Measurements from ENCODE around the gene TIMM44.
A peak's percentile ranks its signal among the peaks of the same experiment; 100 is the strongest.

Gene TIMM44

DNA sequence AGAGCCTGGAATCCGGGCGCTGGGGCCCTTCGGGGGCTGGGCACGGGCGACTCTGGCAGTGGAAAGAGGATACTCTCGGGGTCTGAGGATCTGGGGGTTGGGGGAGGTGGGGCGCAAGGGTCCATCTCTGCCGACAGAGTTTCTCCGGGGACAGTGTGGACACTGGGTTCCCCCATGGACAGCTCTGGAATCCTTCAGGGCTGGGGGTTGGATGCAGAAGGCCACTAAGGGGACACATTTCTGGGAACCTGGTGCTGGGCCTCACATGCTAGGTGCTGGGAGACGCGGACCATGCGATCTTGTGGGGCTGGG lies 26.6 kb downstream of the TIMM44 start:
- TF ChIP-seq, protein P1, sequence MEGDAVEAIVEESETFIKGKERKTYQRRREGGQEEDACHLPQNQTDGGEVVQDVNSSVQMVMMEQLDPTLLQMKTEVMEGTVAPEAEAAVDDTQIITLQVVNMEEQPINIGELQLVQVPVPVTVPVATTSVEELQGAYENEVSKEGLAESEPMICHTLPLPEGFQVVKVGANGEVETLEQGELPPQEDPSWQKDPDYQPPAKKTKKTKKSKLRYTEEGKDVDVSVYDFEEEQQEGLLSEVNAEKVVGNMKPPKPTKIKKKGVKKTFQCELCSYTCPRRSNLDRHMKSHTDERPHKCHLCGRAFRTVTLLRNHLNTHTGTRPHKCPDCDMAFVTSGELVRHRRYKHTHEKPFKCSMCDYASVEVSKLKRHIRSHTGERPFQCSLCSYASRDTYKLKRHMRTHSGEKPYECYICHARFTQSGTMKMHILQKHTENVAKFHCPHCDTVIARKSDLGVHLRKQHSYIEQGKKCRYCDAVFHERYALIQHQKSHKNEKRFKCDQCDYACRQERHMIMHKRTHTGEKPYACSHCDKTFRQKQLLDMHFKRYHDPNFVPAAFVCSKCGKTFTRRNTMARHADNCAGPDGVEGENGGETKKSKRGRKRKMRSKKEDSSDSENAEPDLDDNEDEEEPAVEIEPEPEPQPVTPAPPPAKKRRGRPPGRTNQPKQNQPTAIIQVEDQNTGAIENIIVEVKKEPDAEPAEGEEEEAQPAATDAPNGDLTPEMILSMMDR (IDR thresholded peaks at IDR 0.05), result no peak
- Histone ChIP-seq H3K27me3 (peaks cover 0 to 63% of the 10 kb centered on the region in 2 donors), H3K27ac (peak overlapping the region; percentile 42 to 59), H3K9me3 (no peaks in the 10 kb centered on the region), H3K4me3 (peak overlapping the region; percentile 34 to 52), H3K4me1 (peaks cover under 1 to 56% (median 49%) of the 10 kb centered on the region in 4 donors), H3K36me3 (peaks cover 10 to 22% (median 16%) of the 10 kb centered on the region in 3 donors)
- intact Hi-C loops (cut with DNase I; ENCODE audit: low total_unique reads), result loop anchor here (5.0 kb wide), 1 partner anchor 85 kb away; no protein-coding TSS in a partner anchor
- no peak for DNase-seq

DNA sequence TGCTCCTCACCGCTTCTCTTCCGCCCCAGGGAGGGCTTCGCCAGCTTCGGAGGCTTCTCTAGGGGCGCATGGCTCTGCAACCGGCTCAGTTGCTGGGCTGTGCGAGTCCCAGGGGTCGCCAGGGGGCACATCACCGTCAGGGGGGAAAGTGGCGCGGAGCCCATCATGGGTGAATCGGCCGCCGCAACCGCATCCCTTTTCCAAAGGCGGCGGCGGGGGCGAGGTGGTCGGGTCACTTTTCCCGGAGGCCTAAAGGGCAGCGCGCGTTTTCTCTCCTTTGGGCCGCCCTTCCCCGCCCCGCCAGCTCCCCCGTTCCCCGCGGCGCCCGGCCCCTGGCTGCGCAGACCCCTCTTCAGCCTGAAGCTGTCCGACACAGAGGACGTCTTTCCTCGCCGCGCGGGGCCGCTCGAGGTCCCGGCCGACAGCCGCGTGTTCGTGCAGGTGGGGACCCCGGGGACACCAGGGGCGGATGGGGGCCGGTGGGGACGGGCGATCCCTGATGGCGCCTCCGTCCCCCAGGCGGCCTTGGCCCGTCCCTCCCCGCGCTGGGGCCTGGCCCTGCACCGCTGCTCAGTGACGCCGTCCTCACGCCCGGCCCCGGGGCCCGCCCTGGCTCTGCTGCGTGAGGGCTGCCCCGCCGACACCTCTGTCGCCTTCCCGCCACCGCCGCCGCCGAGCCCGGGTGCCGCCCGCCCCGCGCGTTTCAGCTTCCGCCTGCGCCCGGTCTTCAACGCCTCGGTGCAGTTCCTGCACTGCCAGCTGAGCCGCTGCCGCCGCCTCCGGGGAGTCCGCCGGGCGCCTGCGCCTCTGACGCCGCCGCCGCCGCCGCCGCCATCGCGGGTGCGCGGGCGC lies 27.1 kb downstream of the TIMM44 start:
- peak overlapping the region in 1 of 2 donors; percentile 42 for H3K27ac ChIP-seq
- H3K9me3 ChIP-seq, result no peaks in the 10 kb centered on the region
- peaks cover 0 to 64% of the 10 kb centered on the region in 2 donors for H3K27me3 ChIP-seq
- DNase-seq, result no peak
- peak overlapping the region; percentile 34 to 52 for H3K4me3 ChIP-seq
- TF ChIP-seq, protein P1 (IDR thresholded peaks at IDR 0.05), result no peak
- peaks cover 0 to 50% (median 44%) of the 10 kb centered on the region in 4 donors for H3K4me1 ChIP-seq
- intact Hi-C loops (cut with DNase I; ENCODE audit: low total_unique reads), result loop anchor here (5.0 kb wide), 1 partner anchor 86 kb away; no protein-coding TSS in a partner anchor
- peaks cover 16 to 24% (median 19%) of the 10 kb centered on the region in 3 donors for H3K36me3 ChIP-seq

DNA sequence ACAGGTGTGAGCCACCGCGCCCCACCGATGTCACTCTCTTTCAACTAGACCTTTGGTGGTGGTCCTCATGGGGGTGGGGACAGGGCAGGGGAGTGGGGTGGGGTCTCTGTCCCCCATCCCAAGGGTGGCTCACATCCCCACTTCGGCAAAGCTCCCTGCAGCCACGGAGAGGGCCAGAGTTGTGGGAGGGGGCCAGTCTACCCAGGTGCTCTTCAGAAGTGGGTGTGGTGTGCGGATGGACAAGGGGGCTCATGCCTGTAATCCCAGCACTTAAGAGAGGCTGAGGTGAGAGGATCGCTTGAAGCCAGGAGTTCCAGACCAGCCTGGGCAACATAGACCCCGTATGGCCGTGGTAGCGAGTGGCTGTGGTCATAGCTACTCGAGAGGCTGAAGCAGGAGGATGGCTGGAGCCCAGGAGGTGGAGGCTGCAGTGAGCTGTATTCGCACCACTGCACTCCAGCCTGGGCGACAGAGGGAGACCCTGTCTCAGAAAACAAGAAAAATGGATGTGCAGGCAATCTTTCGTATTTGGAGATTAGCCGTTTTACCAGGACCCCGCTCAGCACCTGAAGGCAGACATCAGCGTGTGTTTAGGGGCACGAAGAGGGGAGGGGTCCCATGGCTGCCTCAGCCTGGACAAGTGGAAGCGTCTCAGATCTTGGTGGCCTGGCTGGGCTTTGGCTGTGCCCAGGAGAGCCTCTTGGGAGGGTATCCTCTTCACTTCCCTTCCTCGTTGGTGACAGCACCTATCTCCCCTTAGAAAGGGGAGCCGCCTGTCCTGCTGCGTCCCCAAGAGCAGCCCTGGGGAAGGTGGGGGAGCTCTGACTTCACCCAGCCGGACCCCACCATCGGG lies 28.0 kb downstream of the TIMM44 start:
- Histone ChIP-seq H3K4me3 (peak overlapping the region in 1 of 2 donors; percentile 52), H3K9me3 (no peaks in the 10 kb centered on the region), H3K27ac (peak overlapping the region in 1 of 2 donors; percentile 42), H3K27me3 (peaks cover 0 to 69% of the 10 kb centered on the region in 2 donors), H3K4me1 (peaks cover 0 to 45% (median 40%) of the 10 kb centered on the region in 4 donors), H3K36me3 (peaks cover 25 to 32% (median 28%) of the 10 kb centered on the region in 3 donors)
- no peak for DNase-seq
- intact Hi-C loops (cut with DNase I; ENCODE audit: low total_unique reads), result loop anchor here (5.0 kb wide), 1 partner anchor 87 kb away; no protein-coding TSS in a partner anchor
- TF ChIP-seq, protein P1 (IDR thresholded peaks at IDR 0.05), result no peak

DNA sequence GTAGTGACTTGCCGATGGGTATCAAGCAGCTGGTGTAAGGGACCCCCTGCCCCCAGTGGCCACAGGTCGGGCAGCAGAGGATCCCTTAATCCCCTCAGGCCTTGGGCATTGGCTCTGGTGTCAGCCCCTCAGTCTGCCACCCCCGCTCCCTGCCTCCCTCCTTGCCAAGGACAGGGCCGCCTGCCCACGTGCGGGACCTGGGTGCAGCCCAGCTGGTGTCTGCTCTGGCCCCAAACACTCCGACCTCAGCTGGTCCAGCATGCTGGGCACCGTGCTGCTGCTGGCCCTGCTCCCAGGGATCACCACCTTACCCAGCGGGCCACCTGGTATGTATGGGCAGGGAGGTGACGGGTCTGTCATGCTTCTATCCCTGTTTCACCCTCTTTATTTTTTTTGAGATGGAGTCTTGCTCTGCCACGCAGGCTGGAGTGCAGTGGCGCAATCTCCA lies 28.8 kb downstream of the TIMM44 start, which contains the start of gene TGFBR3L:
TGFBR3L (plus strand) TSS at position 233 of the 448 bp plus-strand sequence.
- H3K4me3 ChIP-seq, result no peak within 1 kb of the TSS
- H3K27me3 ChIP-seq, result peaks cover 0 to 69% of the 10 kb centered on the region in 2 donors
- no peaks in the 10 kb centered on the region for H3K9me3 ChIP-seq
- H3K4me1 ChIP-seq, result peaks cover 0 to 40% (median 36%) of the 10 kb centered on the region in 4 donors
- H3K27ac ChIP-seq, result no peak within 1 kb of the TSS
- no peak for DNase-seq
- TF ChIP-seq, protein P1 (IDR thresholded peaks at IDR 0.05), result no peak
- peaks cover 33 to 41% (median 37%) of the 10 kb centered on the region in 3 donors for H3K36me3 ChIP-seq
- intact Hi-C loops (cut with DNase I; ENCODE audit: low total_unique reads), result loop anchor here (5.0 kb wide), 1 partner anchor 88 kb away; no protein-coding TSS in a partner anchor

DNA sequence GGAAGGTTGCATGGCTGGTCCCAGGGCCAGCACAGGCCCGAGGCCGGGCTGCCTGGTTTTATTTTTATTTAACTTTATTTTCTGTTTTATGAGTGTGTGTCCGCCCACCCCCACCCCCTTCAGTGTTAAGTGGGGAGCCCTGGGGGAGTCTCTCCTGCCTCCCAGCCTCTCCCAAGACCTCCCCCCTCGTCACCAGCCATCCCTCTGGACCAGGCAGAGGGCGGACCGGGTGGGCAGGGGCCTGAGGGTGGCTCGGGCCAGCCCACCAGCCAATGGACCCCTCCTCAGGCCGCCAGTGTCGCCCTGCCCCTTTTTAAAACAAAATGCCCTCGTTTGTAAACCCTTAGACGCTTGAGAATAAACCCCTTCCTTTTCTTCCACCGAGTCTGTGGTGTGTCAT lies 29.4 kb downstream of the TIMM44 start:
- TF ChIP-seq, protein P1 (IDR thresholded peaks at IDR 0.05), result no peak
- Histone ChIP-seq H3K4me1 (peaks cover 0 to 35% (median 31%) of the 10 kb centered on the region in 4 donors), H3K27me3 (peaks cover 0 to 68% of the 10 kb centered on the region in 2 donors), H3K27ac (no peak overlapping the region), H3K9me3 (no peaks in the 10 kb centered on the region), H3K4me3 (no peak overlapping the region), H3K36me3 (peaks cover 37 to 46% (median 42%) of the 10 kb centered on the region in 3 donors)
- no peak for DNase-seq
- intact Hi-C loops (cut with DNase I; ENCODE audit: low total_unique reads), result no loop called here
